K562 (cell line): ENCODE data around the gene VKORC1. TPM values are rescaled to one million over a fixed set of nuclear protein-coding genes. Genes with fewer than 3 reads are reported as not detected.
"Not testable (repeated sequence)": the region's sequence is repeated elsewhere in the genome, so short reads cannot be mapped to it uniquely, and the experiment has no call there.

ENCODE experiments used
- ATAC-seq: fragments of 200-7000 bp; cut with Tn5 transposase; 3 replicates; pipeline ENCODE4 v1.9.1; 2020; ENCODE audit warnings: moderate library complexity
- BruUV-seq: library from RNA; stranded (reverse); fragments of 400-500 nt; replicated peaks from 2 replicates; lab custom pipeline; 2021; lab: Mats Ljungman, UMichigan
- CTCF ChIA-PET: fragments of 300-600 bp; formaldehyde crosslinking; extraction: SDS; loops from one replicate; lab custom pipeline; 2021; ENCODE audit warnings: low intra/inter-chr PET ratio; lab: Yijun Ruan, JAX
- POLR2A ChIA-PET: fragments of 300-600, 350-650 bp; sonication (Branson Sonifier 250); formaldehyde crosslinking; extraction: SDS; loops from one replicate; lab custom pipeline; 2021; ENCODE audit warnings: antibody characterized with exemption, inconsistent platforms; lab: Yijun Ruan, JAX
- DNase-seq, 4 experiments: peaks; one replicate each; pipeline versions ENCODE4 v3.0.0 to v3.0.0-alpha.2; 2011 to 2018; ENCODE audit warnings: low spot score in 3 of 4, mixed read lengths in 3 of 4; ENCODE audit errors: extremely low read depth in 1 of 4
- FAIRE-seq: peaks from 2 replicates; lab custom pipeline; 2011; peaks lifted over from hg19 to GRCh38; lab: Jason Lieb, UNC
- H2AFZ ChIP-seq: 2 replicates; pipeline ENCODE4 v1.6.0; 2011; ENCODE audit warnings: low read depth, low read length, control low read depth, inconsistent platforms
- H3K27ac ChIP-seq: fragments of 200-600 bp; 3 replicates; pipeline ENCODE4 v1.8.0; 2011; ENCODE audit warnings: low read depth, mild to moderate bottlenecking, control low read depth, inconsistent platforms, low read length, moderate library complexity, mixed read lengths; ENCODE audit errors: extremely low read depth
- H3K27me3 ChIP-seq, 2 experiments: fragments of 300-600 bp in 1 of 2; 2 replicates in 1 of 2; 3 replicates in 1 of 2; pipeline versions ENCODE4 v1.6.0 to v1.8.0; 2011; ENCODE audit warnings: inconsistent platforms in 2 of 2, low read length in 2 of 2, mild to moderate bottlenecking in 1 of 2, mixed read lengths in 1 of 2, moderate library complexity in 1 of 2; ENCODE audit not compliant: control insufficient read depth in 2 of 2, insufficient read depth in 2 of 2
- H3K36me3 ChIP-seq: fragments of 300-600 bp; 3 replicates; pipeline ENCODE4 v1.8.0; 2011; ENCODE audit warnings: mild to moderate bottlenecking, low read length, inconsistent platforms; ENCODE audit not compliant: control insufficient read depth, insufficient read depth
- H3K4me1 ChIP-seq, 2 experiments: fragments of 200-600 bp in 1 of 2; replicated peaks in 1 of 2; 2 replicates in 1 of 2; 3 replicates in 1 of 2; pipeline versions ENCODE4 v1.5.1 to v1.8.0; 2011; ENCODE audit warnings: inconsistent platforms in 2 of 2, low read length in 2 of 2, mild to moderate bottlenecking in 1 of 2, mixed read lengths in 1 of 2, moderate library complexity in 1 of 2; ENCODE audit not compliant: control insufficient read depth in 2 of 2, insufficient read depth in 2 of 2
- H3K4me2 ChIP-seq: 2 replicates; pipeline ENCODE4 v1.6.1; 2011; ENCODE audit warnings: low read length, control low read depth, inconsistent platforms, mixed read lengths; ENCODE audit not compliant: insufficient read depth
- H3K4me3 ChIP-seq: fragments of 200-600 bp; sonication (generic), shearing (Covaris generic); 2 replicates; pipeline ENCODE4 v1.5.1; 2016; ENCODE audit warnings: control low read depth, inconsistent platforms
- H3K79me2 ChIP-seq: fragments of 200-600 bp; 3 replicates; pipeline ENCODE4 v1.8.0; 2011; ENCODE audit warnings: low read length, inconsistent platforms; ENCODE audit not compliant: control insufficient read depth, insufficient read depth
- H3K9ac ChIP-seq, 2 experiments: 2 replicates each; pipeline versions ENCODE4 v1.6.0 to v1.6.1; 2011; ENCODE audit warnings: low read depth in 2 of 2, low read length in 2 of 2, control low read depth in 1 of 2, inconsistent platforms in 1 of 2, mild to moderate bottlenecking in 1 of 2, mixed read lengths in 1 of 2; ENCODE audit not compliant: insufficient read depth in 1 of 2
- H3K9me1 ChIP-seq: one replicate; pipeline ENCODE4 v1.6.0; 2011; ENCODE audit warnings: inconsistent platforms, mild to moderate bottlenecking, low read length, moderate library complexity; ENCODE audit not compliant: control insufficient read depth, insufficient read depth
- H3K9me3 ChIP-seq: replicated peaks from 2 replicates; pipeline ENCODE4 v1.5.1; 2011; ENCODE audit warnings: low read depth, low read length, inconsistent platforms; ENCODE audit not compliant: control insufficient read depth, insufficient read depth
- H4K20me1 ChIP-seq: replicated peaks from 2 replicates; pipeline ENCODE4 v1.6.1; 2011; ENCODE audit warnings: low read length, inconsistent platforms, mixed read lengths; ENCODE audit not compliant: control insufficient read depth, insufficient read depth
- BCOR ChIP-seq: fragments of 450-650 bp; IDR thresholded peaks from 2 replicates; pipeline ENCODE4 v1.6.1; 2016
- CBFA2T2 ChIP-seq: fragments of 450-650 bp; conservative IDR thresholded peaks from 2 replicates; pipeline ENCODE4 v1.6.1; 2017; ENCODE audit warnings: mild to moderate bottlenecking
- CBFA2T3 ChIP-seq: fragments of 450-650 bp; IDR thresholded peaks from 2 replicates; pipeline ENCODE4 v1.6.1; 2017
- SMAD4 ChIP-seq: fragments of 250-450 bp; sonication (Bioruptor Pico); conservative IDR thresholded peaks from 2 replicates; pipeline ENCODE4 v1.8.0; 2021; ENCODE audit warnings: inconsistent platforms, mild to moderate bottlenecking, moderate library complexity
- ZNF121 ChIP-seq: sonication (generic); formaldehyde crosslinking; conservative IDR thresholded peaks from 2 replicates; pipeline ENCODE4 v1.8.0; 2022; ENCODE audit warnings: missing genetic modification reagents
- ZSCAN32 ChIP-seq: fragments of 450-650 bp; formaldehyde crosslinking; IDR thresholded peaks from 2 replicates; pipeline ENCODE4 v1.4.0; 2020; ENCODE audit warnings: mild to moderate bottlenecking, moderate library complexity
- whole genome bisulfite sequencing: fragments of 100-300 bp; shearing (Covaris generic); methylation state at CpG from one replicate; pipeline ENCODE4 v1.1.6; 2016; ENCODE audit warnings: low coverage, mixed read lengths; ENCODE audit not compliant: insufficient coverage; ENCODE audit errors: missing lambda C conversion rate; 5-methylcytosine and 5-hydroxymethylcytosine counted together
- in situ Hi-C: fragments of 300-500 bp; cut with MboI; formaldehyde crosslinking; loops from 4 replicates; pipeline ENCODE4 v1.15.0; 2018; ENCODE audit warnings: inconsistent platforms, mixed read lengths
- intact Hi-C: fragments of 100-400 bp; cut with micrococcal nuclease; formaldehyde crosslinking; loops from 2 replicates; pipeline ENCODE4 v1.14.2; 2022
- polyA plus RNA-seq, 8 experiments: library from polyadenylated mRNA; depleted of rRNA in 4 of 8; stranded (reverse) in 5 of 8; unstranded in 3 of 8; fragments of >200 nt; fragmentation: Nextera tagmentation in 2 of 8; fragmentation: Illumina TruSeq in 1 of 8; extraction: Ambion mirVana in 2 of 8; extraction: Trizol in 1 of 8; gene quantifications; 2 replicates each; pipeline versions ENCODE4 v1.2.1 to v1.2.3, GENCODE V29; 2011 to 2014; ENCODE audit warnings: inconsistent platforms in 1 of 8, missing spikeins in 1 of 8
- total RNA-seq, 7 experiments: library from RNA; depleted of rRNA in 6 of 7; stranded (reverse); fragments of >200 nt in 6 of 7; fragmentation: Illumina TruSeq in 2 of 7; extraction: Trizol in 2 of 7; gene quantifications; 2 replicates each; pipeline versions ENCODE4 v1.2.1 to v1.2.3, GENCODE V29; 2011 to 2021; ENCODE audit warnings: low replicate concordance in 1 of 7
- TF ChIP-seq, protein P1 (sequence below): sonication (generic); formaldehyde crosslinking; IDR thresholded peaks from 2 replicates; pipeline ENCODE4 v1.8.1; 2023; ENCODE audit warnings: mild to moderate bottlenecking, missing genetic modification reagents
- TF ChIP-seq, protein P2 (sequence below): sonication (generic); formaldehyde crosslinking; IDR thresholded peaks from 2 replicates; pipeline ENCODE4 v1.8.0; 2022; ENCODE audit warnings: missing genetic modification reagents, mild to moderate bottlenecking, moderate library complexity, borderline replicate concordance
- TF ChIP-seq, protein P3 (sequence below), 2 experiments: IDR thresholded peaks; 2 replicates each; pipeline ENCODE4 v1.6.1; 2011; ENCODE audit warnings: borderline replicate concordance in 1 of 2, control low read depth in 1 of 2, low read depth in 1 of 2, low read length in 1 of 2, mild to moderate bottlenecking in 1 of 2, mixed read lengths in 1 of 2, moderate library complexity in 1 of 2; ENCODE audit not compliant: insufficient read depth in 1 of 2, insufficient read length in 1 of 2, poor library complexity in 1 of 2, severe bottlenecking in 1 of 2; ENCODE audit errors: extremely low read depth in 1 of 2

Gene VKORC1
- total and polyA plus RNA-seq, 9 of the 15 experiments (the other 6 are each of a cell fraction or from before 2014, with no cell fraction given): 30.0 to 119 (median 62.1) TPM

GRCh38 chr16:31105677-31106213, 11.1 kb upstream of the VKORC1 start (continued):
- TF ChIP-seq, protein P1, sequence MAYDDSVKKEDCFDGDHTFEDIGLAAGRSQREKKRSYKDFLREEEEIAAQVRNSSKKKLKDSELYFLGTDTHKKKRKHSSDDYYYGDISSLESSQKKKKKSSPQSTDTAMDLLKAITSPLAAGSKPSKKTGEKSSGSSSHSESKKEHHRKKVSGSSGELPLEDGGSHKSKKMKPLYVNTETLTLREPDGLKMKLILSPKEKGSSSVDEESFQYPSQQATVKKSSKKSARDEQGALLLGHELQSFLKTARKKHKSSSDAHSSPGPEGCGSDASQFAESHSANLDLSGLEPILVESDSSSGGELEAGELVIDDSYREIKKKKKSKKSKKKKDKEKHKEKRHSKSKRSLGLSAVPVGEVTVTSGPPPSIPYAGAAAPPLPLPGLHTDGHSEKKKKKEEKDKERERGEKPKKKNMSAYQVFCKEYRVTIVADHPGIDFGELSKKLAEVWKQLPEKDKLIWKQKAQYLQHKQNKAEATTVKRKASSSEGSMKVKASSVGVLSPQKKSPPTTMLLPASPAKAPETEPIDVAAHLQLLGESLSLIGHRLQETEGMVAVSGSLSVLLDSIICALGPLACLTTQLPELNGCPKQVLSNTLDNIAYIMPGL: 0 out of 2 replicates have a peak, but pooled peaks have one; percentile 28
- no peak for TF ChIP-seq ZSCAN32
- peak; percentile 97 for TF ChIP-seq SMAD4

DNA sequence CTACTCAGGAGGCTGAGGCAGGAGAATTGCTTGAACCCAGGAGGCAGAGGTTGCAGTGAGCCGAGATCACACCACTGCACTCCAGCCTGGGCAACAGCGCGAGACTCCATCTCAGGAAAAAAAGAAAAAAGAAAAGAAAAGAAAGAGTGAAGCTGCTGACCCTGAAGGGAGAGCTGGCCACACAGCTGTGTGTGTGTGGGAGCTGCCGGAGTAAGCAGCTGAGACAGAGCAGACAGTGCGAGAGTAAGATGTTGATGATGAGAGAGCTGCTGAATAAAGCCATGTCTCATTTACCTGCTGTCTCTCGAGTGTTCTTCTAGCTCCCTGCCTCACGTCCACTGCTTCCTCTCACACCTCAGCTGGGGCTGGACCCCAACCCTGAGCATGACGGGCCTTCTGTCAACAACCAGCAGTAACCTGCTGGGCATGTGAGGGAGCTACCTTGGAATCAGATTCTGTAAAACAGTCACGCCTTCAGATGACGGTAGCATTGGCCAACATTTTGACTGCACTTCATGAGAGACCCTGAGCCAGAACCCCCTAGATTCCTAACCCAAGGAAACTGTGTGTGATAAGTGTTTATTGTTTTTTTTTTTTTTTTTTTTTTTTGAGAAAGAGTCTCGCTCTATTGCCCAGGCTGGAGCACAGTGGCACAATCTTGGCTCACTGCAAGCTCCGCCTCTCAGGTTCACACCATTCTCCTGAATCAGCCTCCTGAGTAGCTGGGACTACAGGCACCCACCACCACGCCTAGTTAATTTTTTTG, 6.5 kb upstream of the VKORC1 start:
- intact Hi-C loops: not testable (repeated sequence)
- ATAC-seq: peak; percentile 29; the same call in 2 of the 3 replicates

More for the DNA sequence above, 6.5 kb upstream of the VKORC1 start:
- TF ChIP-seq, protein P2, sequence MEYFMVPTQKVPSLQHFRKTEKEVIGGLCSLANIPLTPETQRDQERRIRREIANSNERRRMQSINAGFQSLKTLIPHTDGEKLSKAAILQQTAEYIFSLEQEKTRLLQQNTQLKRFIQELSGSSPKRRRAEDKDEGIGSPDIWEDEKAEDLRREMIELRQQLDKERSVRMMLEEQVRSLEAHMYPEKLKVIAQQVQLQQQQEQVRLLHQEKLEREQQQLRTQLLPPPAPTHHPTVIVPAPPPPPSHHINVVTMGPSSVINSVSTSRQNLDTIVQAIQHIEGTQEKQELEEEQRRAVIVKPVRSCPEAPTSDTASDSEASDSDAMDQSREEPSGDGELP (CRISPR knock-in tag): peak; percentile 57; the same call in 1 of the 2 replicates
- peak; percentile 40 for TF ChIP-seq CBFA2T3
- peak; percentile 29 for TF ChIP-seq CBFA2T2
- TF ChIP-seq, protein P3, sequence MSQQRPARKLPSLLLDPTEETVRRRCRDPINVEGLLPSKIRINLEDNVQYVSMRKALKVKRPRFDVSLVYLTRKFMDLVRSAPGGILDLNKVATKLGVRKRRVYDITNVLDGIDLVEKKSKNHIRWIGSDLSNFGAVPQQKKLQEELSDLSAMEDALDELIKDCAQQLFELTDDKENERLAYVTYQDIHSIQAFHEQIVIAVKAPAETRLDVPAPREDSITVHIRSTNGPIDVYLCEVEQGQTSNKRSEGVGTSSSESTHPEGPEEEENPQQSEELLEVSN (IDR thresholded peaks at IDR 0.05; ENCODE audit: borderline replicate concordance in 1 of 2, extremely low read depth in 1 of 2, insufficient read depth in 1 of 2, insufficient read length in 1 of 2, low read depth in 1 of 2, low read length in 1 of 2, poor library complexity in 1 of 2, severe bottlenecking in 1 of 2): peak in 1 of 2 experiments; percentile 5
- 0 out of 2 replicates have a peak, but pooled peaks have one; percentile 26 for TF ChIP-seq BCOR
- peak; percentile 52 for TF ChIP-seq ZNF121
- H3K36me3 ChIP-seq, BruUV-seq, H3K4me3 ChIP-seq, in situ Hi-C loops, H3K9ac ChIP-seq, H4K20me1 ChIP-seq, CTCF ChIA-PET, H3K27me3 ChIP-seq, H3K9me1 ChIP-seq, H3K27ac ChIP-seq, H3K9me3 ChIP-seq, H3K4me2 ChIP-seq, H3K79me2 ChIP-seq, DNase-seq: not testable (repeated sequence)
- 53% methylated on average over 13 of the region's 13 CpGs for WGBS
- Histone ChIP-seq H2AFZ (peak overlapping the region; percentile 77), H3K4me1 (peaks cover 5 to 12% of the 10 kb centered on the region in 2 experiments; a peak in 4 of 5 replicates)
- peak; percentile 65 for FAIRE-seq
- POLR2A ChIA-PET: interaction anchor here (0.7 to 3.0 kb wide), 6 partner anchors 20 to 349 kb away, joined by 3 to 19 read pairs (median 4); partner anchors contain the start of genes FUS, HSD3B7, ZNF646 and ZNF668
